ENCODE results near the gene DLAT.
"Not testable (repeated sequence)": the region's sequence is repeated elsewhere in the genome, so short reads cannot be mapped to it uniquely, and the experiment has no call there.

Gene DLAT

DNA sequence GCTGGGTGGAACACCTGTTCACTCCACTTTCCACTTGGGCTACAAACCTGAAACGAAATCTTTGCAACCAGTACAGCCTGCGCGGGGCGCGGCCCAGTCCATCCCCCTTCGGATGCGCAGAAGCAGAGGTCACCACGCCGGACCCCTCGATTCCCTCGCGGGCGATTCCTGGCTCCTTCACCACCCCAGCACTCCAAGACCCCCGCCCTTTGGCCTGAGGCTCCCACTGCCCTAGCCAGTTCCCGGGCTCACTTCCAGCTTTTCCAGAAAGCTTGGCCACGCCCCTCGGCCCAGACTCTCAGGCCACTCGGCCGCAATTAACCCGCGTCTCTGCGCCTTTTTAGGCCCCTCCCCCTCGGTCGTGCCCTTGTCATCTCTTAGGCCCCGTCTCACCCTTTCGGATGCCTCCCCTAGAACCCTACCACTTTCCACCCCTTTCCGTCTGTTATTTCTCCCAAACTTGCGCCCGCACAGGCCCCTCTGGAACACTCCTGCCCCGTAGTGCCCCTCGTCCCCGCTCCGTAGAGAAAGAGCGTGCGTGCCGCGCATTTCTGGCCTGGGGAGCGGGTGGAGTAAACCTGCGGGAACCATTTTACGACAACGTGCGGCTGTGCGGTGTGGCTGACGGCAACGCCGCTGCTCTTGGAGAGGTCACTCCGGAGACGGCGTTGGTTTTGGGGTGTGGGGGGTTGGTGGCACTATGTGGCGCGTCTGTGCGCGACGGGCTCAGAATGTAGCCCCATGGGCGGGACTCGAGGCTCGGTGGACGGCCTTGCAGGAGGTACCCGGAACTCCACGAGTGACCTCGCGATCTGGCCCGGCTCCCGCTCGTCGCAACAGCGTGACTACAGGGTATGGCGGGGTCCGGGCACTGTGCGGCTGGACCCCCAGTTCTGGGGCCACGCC is at the start of gene DLAT:
TSS of gene DLAT (plus strand) at position 636 of the 906 bp plus-strand sequence. CDS start at position 701, 65 bp downstream.
- peak; percentile 69 for DNase-seq

GRCh38 chr11:111976119-111976766 is 49.0 kb upstream of the DLAT start:
- no peak for DNase-seq

DNA sequence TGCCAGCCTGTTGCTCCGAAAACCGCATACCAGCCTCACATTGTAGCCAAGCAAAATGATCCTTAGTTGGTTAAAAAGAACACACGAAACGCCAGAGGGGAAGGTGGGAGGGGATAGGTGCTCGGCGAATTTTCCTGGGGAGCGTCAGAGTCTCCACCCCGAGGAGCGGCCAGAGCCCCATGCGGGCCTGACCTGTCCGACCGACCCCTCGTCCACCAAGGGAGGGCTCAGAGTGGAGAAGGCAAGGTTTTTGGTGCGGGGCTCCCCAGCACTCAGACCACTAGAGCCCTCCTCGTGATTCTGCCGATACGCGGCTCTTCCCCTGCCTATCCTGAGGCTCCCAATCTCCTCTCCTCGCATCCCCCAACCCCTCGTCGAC is 48.5 kb upstream of the DLAT start:
- DNase-seq = no peak

DNA sequence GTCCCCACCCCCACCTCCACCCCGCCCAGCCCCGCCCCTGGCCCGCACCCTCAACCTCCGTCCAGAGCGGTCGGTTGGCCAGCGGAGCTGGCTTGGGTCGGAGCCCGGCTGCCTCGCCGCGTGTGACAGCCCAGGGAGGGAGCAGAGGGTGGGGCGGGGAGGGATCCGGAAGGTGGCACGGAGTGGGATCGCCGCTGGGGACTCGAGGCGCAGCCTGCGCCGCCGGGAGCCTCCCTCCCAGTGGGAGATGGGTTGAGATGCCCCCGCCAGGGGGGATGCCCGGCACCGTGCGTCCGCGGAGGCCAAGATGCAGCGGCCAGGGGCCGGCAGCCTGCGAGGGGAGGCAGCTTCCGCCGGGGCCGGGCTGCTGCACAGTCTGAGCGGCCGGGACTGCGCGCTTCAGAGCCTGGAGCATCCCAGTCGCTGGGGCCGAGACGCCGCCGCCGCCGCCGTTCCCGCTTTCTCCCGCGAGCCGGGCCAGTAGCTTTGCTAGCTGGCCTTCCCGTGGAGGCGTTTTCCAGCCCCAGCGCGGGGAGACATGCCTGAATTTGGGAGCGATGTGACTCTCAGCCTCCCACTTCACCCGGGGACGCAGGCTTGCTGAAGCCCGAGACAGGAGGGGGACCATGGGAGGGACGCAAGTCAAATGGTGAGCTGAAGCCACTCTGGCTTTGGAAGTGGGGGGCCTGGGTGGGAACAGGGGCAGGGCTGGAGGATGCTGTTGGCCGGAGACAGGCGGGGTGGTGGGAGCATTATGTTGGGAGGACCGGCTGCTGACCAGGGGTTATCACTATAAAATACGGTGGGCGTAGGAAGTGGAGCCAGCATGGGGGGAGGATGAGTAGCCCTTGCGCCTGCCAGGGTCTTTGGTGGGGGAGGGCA is 47.8 kb upstream of the DLAT start:
- no peak for DNase-seq

DNA sequence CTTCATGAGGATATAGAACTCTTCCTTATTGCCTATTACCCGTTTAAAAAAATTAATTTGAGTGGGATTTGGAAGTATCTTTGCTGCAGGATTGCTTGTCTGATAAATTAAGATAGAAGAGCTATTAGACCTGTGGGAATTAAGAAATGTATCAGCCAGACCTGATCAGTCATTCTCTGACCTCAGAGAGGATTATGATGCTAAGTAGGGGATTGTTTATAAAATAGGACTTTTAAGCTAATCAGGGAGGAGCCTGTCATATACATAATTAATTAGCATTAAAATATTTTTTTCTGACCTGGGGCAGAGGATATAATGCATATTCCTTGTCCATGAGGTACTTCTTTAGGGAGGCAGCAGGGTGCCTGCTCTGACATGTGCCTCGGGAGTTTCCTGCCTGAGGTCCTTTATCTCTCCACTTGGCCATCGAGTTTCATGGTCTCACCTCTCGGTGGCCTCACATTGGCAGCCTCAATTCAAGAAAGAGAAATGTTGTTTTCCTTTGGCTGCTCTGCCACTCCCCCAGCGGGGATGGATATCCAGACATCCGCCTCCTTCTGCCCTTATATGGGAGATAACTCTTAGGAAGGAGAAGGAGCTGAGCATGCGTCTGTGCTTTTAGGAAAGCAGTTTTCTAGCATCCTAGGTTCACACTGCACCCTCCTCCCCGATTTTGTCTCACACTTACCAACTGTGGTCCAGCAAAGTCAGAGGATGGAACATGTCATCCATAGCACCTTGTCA is 47.0 kb upstream of the DLAT start:
- no peak for DNase-seq

GRCh38 chr11:111980062-111980461 is 45.1 kb upstream of the DLAT start:
- no peak for DNase-seq

DNA sequence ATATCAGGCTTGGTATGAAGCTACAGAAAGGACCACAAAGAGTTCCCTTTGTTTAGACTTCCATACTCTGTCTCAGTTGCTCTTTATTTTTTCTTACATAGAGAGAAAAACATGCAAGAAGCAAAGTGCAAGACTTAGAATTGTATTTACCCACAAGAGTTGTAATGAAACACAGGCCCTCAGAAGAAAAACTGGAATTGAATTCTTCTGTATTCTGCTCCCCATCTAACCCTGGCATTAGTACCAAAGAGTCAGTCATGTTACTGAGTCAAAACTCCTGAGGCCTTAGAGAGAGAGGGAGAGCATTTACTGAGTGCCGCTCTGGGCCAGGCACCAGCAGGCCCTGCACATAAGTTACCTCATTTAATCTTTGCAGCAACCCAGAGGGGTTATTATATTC is 43.9 kb upstream of the DLAT start:
- no peak for DNase-seq

DNA sequence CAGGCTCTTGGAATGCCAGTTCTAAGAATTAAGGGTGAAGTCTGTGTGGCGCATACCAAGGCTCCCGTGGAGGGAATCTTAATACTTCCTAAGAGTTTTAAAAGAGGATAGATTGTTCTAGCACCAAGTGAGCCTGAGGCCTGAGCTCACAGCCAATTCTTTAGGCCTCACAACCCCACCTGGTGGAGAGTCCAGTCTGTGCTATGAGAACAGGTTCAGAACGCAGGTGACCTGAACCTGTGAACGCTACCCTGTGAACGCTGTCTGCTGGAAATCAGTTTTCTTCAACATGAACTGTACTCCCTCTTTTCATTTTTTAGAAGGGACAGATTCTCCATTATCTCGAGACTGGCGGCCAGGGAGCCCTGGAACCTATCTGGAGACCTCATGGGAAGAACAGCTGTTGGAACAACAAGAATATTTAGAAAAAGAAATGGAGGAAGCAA is 43.2 kb upstream of the DLAT start:
- peak; percentile 50 for DNase-seq

- DNase-seq = no peak
Observed at GRCh38 chr11:111982541-111983186, 42.5 kb upstream of the DLAT start.

- DNase-seq = no peak
Observed at GRCh38 chr11:111983187-111983986, 41.8 kb upstream of the DLAT start.

GRCh38 chr11:111986589-111986988 is 38.6 kb upstream of the DLAT start:
- no peak for DNase-seq

GRCh38 chr11:111990381-111990780 is 34.8 kb upstream of the DLAT start:
- no peak for DNase-seq

GRCh38 chr11:111992206-111992855 is 32.9 kb upstream of the DLAT start:
- DNase-seq = no peak

- no peak for DNase-seq
Observed at GRCh38 chr11:111996129-111996528, 29.1 kb upstream of the DLAT start.

DNA sequence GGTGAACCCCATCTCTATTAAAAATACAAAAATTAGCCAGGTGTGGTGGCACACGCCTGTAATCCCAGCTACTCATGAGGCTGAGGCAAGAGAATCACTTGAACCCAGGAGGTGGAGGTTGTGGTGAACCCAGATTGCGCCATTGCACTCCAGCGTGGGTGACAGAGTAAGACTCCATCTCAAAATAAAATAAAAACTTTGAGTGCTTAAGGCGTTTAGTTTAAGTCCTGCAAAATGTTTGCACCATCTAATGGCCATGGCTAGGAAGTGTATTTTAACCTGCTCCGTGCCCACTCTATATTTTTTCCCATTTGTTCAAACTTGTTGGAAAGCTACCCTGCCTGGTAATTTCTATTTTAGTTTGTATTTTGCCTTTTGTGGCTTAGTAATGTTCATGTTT is 28.5 kb upstream of the DLAT start:
- DNase-seq = not testable (repeated sequence)

DNA sequence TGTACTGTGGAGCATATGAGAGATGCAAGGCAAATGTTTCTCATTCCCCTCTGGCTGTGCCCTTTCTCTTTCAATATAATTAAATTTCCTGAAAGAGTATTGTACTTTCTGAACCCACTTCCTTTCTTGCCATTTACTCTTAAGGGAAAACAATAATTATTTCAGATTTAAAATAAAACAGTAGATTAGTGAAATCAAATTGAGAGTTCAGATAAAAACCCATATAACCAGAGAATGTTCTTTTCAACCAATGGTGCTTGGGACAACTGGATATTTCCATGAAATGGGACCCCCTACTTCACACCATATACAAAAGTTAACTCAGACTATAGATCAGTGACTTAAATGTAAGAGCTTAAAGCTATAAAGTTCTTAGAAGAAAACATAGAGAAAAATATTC is 26.1 kb upstream of the DLAT start:
- no peak for DNase-seq

GRCh38 chr11:112000703-112001102 is 24.5 kb upstream of the DLAT start:
- DNase-seq = no peak

- DNase-seq = no peak
Observed at GRCh38 chr11:112002491-112003216, 22.6 kb upstream of the DLAT start.

DNA sequence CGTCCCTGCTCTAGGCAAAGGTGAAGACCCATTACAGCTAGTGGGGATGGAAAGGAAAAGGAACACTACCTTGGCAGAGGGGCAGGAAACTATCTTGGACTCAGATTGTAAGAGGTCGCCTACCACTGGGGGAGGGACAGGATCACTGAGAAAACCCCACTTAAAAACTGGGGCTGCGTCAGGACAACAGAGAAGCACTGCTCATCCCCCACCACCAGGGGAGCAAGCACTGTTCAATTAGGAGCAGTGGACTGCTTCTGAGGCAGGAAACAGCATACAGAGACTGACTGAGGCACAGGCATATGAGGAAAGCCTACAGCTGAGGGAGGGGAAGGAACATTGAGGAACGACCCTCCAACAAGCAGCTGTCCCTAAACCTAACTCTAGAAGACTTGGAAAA is 20.8 kb upstream of the DLAT start:
- no peak for DNase-seq
